HPDE6-E6E7 (cell line): ENCODE data around the gene DPEP1.
"Not testable (repeated sequence)": the region's sequence is repeated elsewhere in the genome, so short reads cannot be mapped to it uniquely, and the experiment has no call there.

ENCODE experiments used
- DNase-seq: peaks from one replicate; pipeline ENCODE4 v3.0.0; 2011; ENCODE audit warnings: missing footprints; ENCODE audit errors: extremely low spot score

Gene DPEP1

GRCh38 chr16:89577055-89577759, 36.2 kb upstream of the DPEP1 start:
- DNase-seq = no peak

DNA sequence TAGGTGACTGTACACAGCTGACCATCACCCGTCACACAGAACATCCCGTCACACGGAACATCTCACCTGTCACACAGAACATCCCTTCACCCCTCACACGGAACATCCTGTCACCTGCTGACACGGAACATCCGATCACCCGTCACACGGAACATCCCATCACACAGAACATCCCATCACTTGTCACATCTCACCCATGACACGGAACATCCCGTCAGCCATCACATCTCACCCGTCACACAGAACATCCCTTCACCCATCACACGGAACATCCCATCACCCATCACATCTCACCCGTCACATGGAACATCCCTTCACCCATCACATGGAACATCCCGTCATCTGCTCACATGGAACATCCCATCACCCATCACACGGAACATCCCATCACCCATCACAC, 34.1 kb upstream of the DPEP1 start:
- no peak for DNase-seq

- DNase-seq = peak; percentile 88
Measured at GRCh38 chr16:89581045-89581695, 32.3 kb upstream of the DPEP1 start.

GRCh38 chr16:89581861-89582563, 31.4 kb upstream of the DPEP1 start:
- peak; percentile 70 for DNase-seq

GRCh38 chr16:89582614-89583196, 30.7 kb upstream of the DPEP1 start:
- no peak for DNase-seq

DNA sequence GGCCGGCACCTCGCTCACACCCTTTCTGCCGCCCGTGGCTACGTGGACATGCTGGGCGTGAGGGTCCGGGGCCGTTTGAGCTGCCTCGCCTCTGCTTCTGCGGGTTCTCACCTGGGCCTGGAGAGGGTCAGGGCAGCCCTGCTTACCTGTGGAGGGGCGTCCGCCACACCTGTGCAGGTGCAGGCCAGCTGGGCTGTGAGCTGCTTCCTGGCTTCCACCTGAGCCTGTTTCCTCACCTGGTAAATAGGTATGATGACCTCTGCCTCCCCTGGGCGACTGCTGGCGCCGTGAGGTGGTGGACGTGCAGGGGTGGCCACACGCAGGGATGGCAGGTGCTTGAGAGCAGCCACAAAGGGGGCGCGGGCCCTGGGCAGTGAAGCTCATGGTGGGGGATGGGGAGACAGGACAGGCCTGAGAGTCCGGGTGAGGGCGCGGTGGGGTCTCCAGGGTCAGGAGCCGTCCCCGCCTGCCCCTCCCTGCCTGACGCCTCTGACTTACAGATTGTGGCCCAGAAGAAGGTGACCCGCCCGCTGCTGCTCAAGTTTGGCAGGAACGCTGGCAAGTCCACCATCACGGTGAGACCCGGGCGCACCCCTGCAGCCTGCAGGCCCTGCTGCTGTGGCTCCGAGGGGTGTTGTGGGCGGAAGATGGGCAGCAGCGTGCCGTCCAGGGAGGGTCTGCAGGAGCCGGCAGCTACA, 30.1 kb upstream of the DPEP1 start:
- no peak for DNase-seq

DNA sequence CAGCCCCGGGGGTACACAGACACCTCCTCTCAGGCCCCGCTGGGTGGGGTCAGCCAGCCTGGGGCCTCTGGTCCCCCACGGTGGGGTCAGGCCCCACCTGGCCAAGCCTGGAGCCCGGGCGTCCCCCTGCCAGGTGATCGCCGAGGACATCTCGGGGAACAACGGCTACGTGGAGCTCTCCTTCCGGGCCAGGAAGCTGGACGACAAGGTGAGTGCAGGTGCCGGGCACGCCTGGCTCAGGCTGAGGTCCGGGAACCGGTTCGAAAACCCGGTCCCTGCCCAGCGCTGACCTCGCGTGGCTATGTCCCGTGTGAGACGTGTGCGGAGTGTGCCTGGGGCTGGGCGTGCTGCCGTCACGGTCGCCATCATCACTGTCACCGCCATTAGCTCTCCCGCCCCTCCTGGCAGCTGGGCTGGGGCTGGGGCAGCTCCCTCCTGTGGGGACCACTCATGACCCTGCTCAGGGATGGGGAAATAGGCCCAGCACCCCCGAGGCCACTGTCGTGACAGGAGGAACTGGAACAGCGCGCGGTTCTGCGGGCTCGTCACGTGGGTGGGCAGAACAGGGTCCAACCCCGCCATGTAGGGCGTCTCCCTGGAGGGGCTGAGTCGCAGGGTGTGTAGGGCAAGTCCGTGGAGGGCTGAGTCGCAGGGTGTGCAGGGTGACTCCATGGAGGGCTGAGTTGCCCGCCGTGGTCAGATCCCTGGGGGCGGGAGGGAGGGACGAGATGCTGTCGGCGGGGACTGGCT, 29.4 kb upstream of the DPEP1 start:
- DNase-seq = no peak

- no peak for DNase-seq
Measured at GRCh38 chr16:89584768-89585549, 28.5 kb upstream of the DPEP1 start.

DNA sequence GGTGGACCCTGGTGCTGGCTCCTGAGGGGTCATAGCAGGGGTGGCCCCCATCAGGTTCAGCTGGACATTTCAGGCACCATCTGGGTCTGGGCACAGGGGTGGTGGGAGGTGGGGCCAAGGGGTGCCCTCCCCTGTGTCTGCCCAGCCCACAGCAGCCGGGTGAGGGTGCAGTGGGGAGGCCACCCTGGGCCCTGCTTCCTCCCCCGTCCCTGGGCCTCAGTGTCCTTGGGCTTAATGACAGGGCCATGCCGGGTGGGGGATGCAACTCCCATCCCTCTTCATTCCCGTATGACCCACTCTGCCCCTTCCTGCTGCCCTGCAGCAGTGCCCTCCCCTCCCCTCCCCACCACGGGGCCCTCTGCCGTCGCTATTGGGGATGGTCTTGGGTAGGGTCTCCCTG, 27.2 kb upstream of the DPEP1 start:
- no peak for DNase-seq

GRCh38 chr16:89586853-89587252, 26.6 kb upstream of the DPEP1 start:
- DNase-seq = no peak

DNA sequence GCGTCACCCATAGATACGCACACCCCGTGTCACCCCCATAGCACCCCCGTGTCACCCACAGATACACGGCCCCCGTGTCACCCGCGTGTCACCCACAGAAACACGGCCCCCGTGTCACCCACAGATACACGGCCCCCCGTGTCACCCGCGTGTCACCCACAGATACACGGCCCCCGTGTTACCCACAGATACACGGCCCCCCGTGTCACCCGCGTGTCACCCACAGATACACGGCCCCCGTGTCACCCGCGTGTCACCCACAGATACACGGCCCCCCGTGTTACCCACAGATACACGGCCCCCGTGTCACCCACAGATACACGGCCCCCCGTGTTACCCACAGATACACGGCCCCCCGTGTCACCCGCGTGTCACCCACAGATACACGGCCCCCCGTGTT, 25.8 kb upstream of the DPEP1 start:
- not testable (repeated sequence) for DNase-seq

- DNase-seq = no peak
Measured at GRCh38 chr16:89588413-89589109, 24.9 kb upstream of the DPEP1 start.

GRCh38 chr16:89589241-89589926, 24.1 kb upstream of the DPEP1 start:
- no peak for DNase-seq

GRCh38 chr16:89593841-89594240, 19.6 kb upstream of the DPEP1 start:
- DNase-seq = no peak

GRCh38 chr16:89595330-89596060, 17.9 kb upstream of the DPEP1 start:
- no peak for DNase-seq

GRCh38 chr16:89596061-89596689, 17.3 kb upstream of the DPEP1 start:
- DNase-seq = no peak

- no peak for DNase-seq
Measured at GRCh38 chr16:89596957-89597649, 16.3 kb upstream of the DPEP1 start.
